BLaER1 (cell line): ENCODE results near the gene REEP1.

Source experiments
- H3K27ac ChIP-seq: shearing (Covaris generic); formaldehyde crosslinking; 2 replicates; pipeline ENCODE4 v1.8.1; 2022
- H3K27me3 ChIP-seq: shearing (Covaris generic); formaldehyde crosslinking; 2 replicates; pipeline ENCODE4 v1.8.1; 2022
- H3K36me3 ChIP-seq: shearing (Covaris generic); formaldehyde crosslinking; 2 replicates; pipeline ENCODE4 v1.8.1; 2022
- H3K4me1 ChIP-seq: shearing (Covaris generic); formaldehyde crosslinking; 2 replicates; pipeline ENCODE4 v1.8.1; 2022
- H3K4me2 ChIP-seq: shearing (Covaris generic); formaldehyde crosslinking; 2 replicates; pipeline ENCODE4 v1.8.1; 2022
- H3K4me3 ChIP-seq: shearing (Covaris generic); formaldehyde crosslinking; 2 replicates; pipeline ENCODE4 v1.8.1; 2022
- H3K9ac ChIP-seq: shearing (Covaris generic); formaldehyde crosslinking; 2 replicates; pipeline ENCODE4 v1.8.1; 2022
- H3K9me3 ChIP-seq: shearing (Covaris generic); formaldehyde crosslinking; 2 replicates; pipeline ENCODE4 v1.8.1; 2022
- H4K20me1 ChIP-seq: shearing (Covaris generic); formaldehyde crosslinking; 2 replicates; pipeline ENCODE4 v1.8.1; 2022
- Cebpa-rat ChIP-seq: shearing (Covaris generic); IDR thresholded peaks from 2 replicates; pipeline ENCODE4 v1.8.1; 2022

Gene REEP1

GRCh38 chr2:86337244-86337835 lies at the start of gene REEP1:
TSS of gene REEP1 (minus strand) at chr2:86337626. CDS start at chr2:86337510, 116 bp downstream.
- no peak within 1 kb of the TSS for H3K27ac ChIP-seq
- peak within 1 kb of the TSS; percentile 94 for H3K4me2 ChIP-seq
- H3K27me3 ChIP-seq = peaks cover 68% of the 10 kb centered on the region
- peak within 1 kb of the TSS; percentile 68 for H3K4me3 ChIP-seq
- no peak for TF ChIP-seq Cebpa-rat
- H4K20me1 ChIP-seq = peaks cover 21% of the 10 kb centered on the region; the same call in 1 of the 2 replicates
- H3K9me3 ChIP-seq = peaks cover 34% of the 10 kb centered on the region
- H3K36me3 ChIP-seq = no peaks in the 10 kb centered on the region
- no peak within 1 kb of the TSS; the same call in 1 of the 2 replicates for H3K9ac ChIP-seq
- peaks cover 36% of the 10 kb centered on the region for H3K4me1 ChIP-seq

DNA sequence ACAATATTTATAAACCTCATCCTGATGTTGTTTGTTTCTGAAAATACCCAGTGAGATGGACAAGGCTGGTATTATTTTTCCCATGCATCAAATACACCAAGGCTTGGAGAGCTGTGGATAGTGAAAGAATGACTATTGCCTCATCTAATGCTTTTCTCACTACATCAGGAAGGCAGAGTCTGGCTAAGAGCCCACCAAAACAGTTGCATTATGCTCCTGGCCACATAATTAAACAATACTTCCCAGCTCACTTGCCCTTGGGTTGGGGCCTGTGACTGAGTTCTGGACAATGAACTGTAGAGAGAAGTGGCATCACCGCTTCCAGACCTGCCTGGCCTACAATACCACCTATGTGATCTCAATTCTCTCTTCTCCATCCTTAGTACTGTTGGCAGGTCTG lies 46.4 kb upstream of the REEP1 start:
- no peaks in the 10 kb centered on the region for H3K27me3 ChIP-seq
- no peaks in the 10 kb centered on the region for H4K20me1 ChIP-seq
- H3K4me1 ChIP-seq = no peaks in the 10 kb centered on the region
- no peak overlapping the region for H3K9ac ChIP-seq
- no peak for TF ChIP-seq Cebpa-rat
- H3K9me3 ChIP-seq = no peaks in the 10 kb centered on the region
- H3K4me2 ChIP-seq = no peak overlapping the region
- H3K27ac ChIP-seq = no peak overlapping the region
- no peak overlapping the region for H3K4me3 ChIP-seq
- no peaks in the 10 kb centered on the region for H3K36me3 ChIP-seq

- Histone ChIP-seq H3K9ac (no peak overlapping the region), H4K20me1 (no peaks in the 10 kb centered on the region), H3K4me3 (no peak overlapping the region), H3K27ac (no peak overlapping the region), H3K4me2 (no peak overlapping the region), H3K36me3 (no peaks in the 10 kb centered on the region), H3K4me1 (no peaks in the 10 kb centered on the region), H3K9me3 (no peaks in the 10 kb centered on the region), H3K27me3 (no peaks in the 10 kb centered on the region)
- no peak for TF ChIP-seq Cebpa-rat
Observed at GRCh38 chr2:86382698-86383097, 45.3 kb upstream of the REEP1 start.

DNA sequence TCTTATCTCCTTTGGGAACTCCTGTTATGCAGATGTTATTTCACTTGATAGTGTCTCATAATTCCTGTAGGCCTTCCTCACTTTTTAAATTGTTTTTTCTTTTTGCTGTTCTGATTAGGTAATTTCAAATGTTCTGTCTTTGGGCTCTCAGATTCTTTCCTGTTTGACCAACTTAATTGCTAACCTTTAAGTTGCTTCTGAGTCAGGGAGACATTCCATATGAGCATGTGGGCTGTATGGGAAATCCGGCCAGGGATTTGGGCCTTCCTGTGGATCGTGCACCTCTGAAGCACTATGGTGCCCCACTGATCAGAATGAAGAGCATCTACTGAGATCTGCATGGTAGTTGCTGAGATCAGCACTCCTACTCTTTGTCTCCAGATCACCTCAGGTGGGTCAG lies 44.7 kb upstream of the REEP1 start:
- Histone ChIP-seq H3K4me3 (no peak overlapping the region), H3K4me2 (no peak overlapping the region), H3K4me1 (no peaks in the 10 kb centered on the region), H4K20me1 (no peaks in the 10 kb centered on the region), H3K27me3 (no peaks in the 10 kb centered on the region), H3K36me3 (no peaks in the 10 kb centered on the region), H3K9ac (no peak overlapping the region), H3K27ac (no peak overlapping the region), H3K9me3 (no peaks in the 10 kb centered on the region)
- no peak for TF ChIP-seq Cebpa-rat

DNA sequence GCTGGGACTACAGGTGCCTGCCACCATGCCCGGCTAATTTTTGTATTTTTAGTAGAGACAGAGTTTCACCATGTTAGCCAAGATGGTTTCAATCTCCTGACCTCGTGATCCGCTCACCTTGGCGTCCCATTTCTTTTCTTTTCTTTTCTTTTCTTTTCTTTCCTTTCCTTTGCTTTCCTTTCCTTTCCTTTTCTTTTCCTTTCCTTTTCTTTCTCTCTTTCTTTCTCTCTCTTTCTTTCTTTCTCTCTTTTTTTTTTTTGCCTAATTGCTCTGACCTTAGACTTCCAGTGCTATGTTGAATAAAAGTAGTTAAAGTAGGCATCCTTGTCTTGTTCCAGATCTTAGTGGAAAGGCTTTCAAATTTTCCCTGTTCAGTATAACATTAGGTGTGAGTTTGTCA lies 41.0 kb upstream of the REEP1 start:
- TF ChIP-seq Cebpa-rat = no peak
- Histone ChIP-seq H3K9me3 (no peaks in the 10 kb centered on the region), H3K4me2 (no peak overlapping the region)

GRCh38 chr2:86375623-86376022 lies 38.2 kb upstream of the REEP1 start:
- Histone ChIP-seq H3K9ac (no peak overlapping the region), H3K4me3 (no peak overlapping the region), H3K9me3 (peaks cover 3% of the 10 kb centered on the region), H3K4me2 (no peak overlapping the region), H3K36me3 (no peaks in the 10 kb centered on the region), H3K4me1 (no peaks in the 10 kb centered on the region), H3K27me3 (no peaks in the 10 kb centered on the region), H4K20me1 (no peaks in the 10 kb centered on the region), H3K27ac (no peak overlapping the region)
- TF ChIP-seq Cebpa-rat = no peak

More for the DNA sequence above, 41.0 kb upstream of the REEP1 start:
- Histone ChIP-seq H4K20me1 (no peaks in the 10 kb centered on the region), H3K9ac (no peak overlapping the region), H3K4me3 (no peak overlapping the region), H3K36me3 (no peaks in the 10 kb centered on the region), H3K27ac (no peak overlapping the region), H3K27me3 (no peaks in the 10 kb centered on the region), H3K4me1 (no peaks in the 10 kb centered on the region)

DNA sequence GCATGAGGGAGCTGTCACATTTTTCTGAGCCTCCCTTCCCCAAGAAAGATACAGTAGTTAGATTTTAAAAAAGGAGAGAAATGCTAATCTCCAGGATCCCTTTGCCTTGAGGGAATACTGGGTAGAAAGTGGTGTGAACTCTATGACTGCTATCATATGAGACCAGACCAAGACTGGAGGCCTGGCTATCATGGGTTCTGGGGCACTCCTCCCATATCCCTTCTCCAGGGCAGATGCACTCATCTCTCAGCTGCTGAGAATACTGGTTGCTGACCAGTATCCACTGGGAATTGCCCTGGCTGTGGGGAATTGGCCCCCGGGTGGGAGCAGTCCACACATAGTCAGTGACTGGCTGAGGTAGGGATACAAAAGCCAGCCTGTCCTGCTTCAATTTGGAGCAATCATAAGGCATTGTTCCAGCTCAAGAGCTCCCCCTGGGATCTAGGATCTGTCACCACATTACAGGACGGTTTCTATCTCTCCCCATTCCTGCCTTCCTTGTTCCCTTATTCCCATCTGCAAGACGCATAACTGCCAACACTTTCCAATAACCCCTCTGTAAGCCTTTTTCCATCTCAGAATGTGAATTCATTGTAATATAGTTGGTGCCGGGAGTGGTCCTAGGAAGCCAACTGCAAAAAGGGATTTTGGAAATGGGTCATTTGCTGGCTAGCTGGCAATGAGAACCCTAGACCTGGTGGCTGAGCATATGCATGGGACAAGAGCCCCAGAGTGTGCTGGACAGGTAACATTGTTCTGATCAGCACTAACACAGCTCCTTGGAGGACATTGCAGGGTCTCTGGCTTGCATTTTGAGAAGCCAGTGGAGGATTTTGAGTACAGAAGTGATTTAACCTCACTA lies 35.4 kb upstream of the REEP1 start:
- H3K27me3 ChIP-seq = no peaks in the 10 kb centered on the region
- peaks cover 6% of the 10 kb centered on the region for H3K9me3 ChIP-seq
- H3K9ac ChIP-seq = no peak overlapping the region
- TF ChIP-seq Cebpa-rat = no peak
- 0 out of 2 replicates have a peak overlapping the region, but pooled peaks have one; percentile 6 for H3K4me2 ChIP-seq
- H3K4me3 ChIP-seq = no peak overlapping the region
- H4K20me1 ChIP-seq = no peaks in the 10 kb centered on the region
- H3K36me3 ChIP-seq = no peaks in the 10 kb centered on the region
- H3K27ac ChIP-seq = no peak overlapping the region
- H3K4me1 ChIP-seq = peaks cover 10% of the 10 kb centered on the region

DNA sequence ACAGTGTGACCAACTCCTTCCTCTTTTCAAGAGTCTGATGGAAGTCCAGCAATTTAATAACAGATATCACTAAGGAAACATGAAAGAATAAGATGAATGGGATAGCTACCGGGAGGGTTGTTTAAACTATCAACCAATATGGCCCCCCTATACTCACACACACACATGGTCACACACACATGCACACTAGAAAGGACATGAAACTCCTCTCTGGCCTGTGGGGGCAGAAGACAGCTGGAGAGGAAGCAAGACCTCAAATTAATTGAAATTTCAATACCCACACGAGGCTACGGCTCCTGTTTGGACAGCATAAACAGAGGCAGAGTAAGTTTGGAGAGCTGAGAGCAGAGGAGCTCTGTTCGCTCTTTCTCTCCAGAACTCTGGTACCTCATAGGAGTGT lies 34.7 kb upstream of the REEP1 start:
- TF ChIP-seq Cebpa-rat = no peak
- Histone ChIP-seq H3K4me2 (0 out of 2 replicates have a peak overlapping the region, but pooled peaks have one; percentile 6), H3K4me3 (no peak overlapping the region), H3K4me1 (peaks cover 10% of the 10 kb centered on the region), H3K9me3 (peaks cover 6% of the 10 kb centered on the region), H4K20me1 (no peaks in the 10 kb centered on the region), H3K27ac (no peak overlapping the region), H3K9ac (no peak overlapping the region), H3K36me3 (no peaks in the 10 kb centered on the region), H3K27me3 (no peaks in the 10 kb centered on the region)

DNA sequence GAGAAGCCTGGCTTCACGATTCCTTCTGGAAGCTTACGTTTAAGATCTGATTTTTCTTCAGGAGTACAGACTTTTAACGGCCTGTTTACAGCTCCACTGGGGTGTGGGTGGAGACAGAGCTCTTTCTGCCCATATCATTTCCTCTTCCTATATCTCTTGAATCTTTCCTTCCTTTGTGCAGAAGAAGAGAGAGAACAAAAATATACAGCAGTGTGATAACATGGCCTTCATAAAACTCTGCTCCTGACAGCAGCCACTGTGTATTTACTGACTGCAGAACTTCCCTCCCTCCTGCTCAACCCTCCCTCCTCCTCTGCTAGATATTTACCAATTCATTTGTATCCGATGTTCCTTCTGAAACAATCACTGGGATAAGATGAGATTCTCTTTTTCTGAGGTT lies 34.1 kb upstream of the REEP1 start:
- TF ChIP-seq Cebpa-rat = no peak
- Histone ChIP-seq H3K9me3 (peaks cover 6% of the 10 kb centered on the region), H3K27ac (no peak overlapping the region)

GRCh38 chr2:86370579-86370978 lies 33.2 kb upstream of the REEP1 start:
- peaks cover 6% of the 10 kb centered on the region for H3K9me3 ChIP-seq
- H3K36me3 ChIP-seq = no peaks in the 10 kb centered on the region
- no peak overlapping the region for H3K4me3 ChIP-seq
- H3K9ac ChIP-seq = no peak overlapping the region
- no peak overlapping the region for H3K27ac ChIP-seq
- no peak for TF ChIP-seq Cebpa-rat
- peaks cover 10% of the 10 kb centered on the region for H3K4me1 ChIP-seq
- H4K20me1 ChIP-seq = no peaks in the 10 kb centered on the region
- no peak overlapping the region for H3K4me2 ChIP-seq
- no peaks in the 10 kb centered on the region for H3K27me3 ChIP-seq

More for the DNA sequence above, 34.1 kb upstream of the REEP1 start:
- Histone ChIP-seq H3K4me2 (peak overlapping the region; percentile 20; the same call in 1 of the 2 replicates), H3K4me3 (no peak overlapping the region), H3K9ac (no peak overlapping the region), H3K36me3 (no peaks in the 10 kb centered on the region), H4K20me1 (no peaks in the 10 kb centered on the region), H3K4me1 (peaks cover 10% of the 10 kb centered on the region), H3K27me3 (no peaks in the 10 kb centered on the region)
